ENCODE data around the gene NBPF20. TPM values are rescaled to one million over a fixed set of nuclear protein-coding genes. Genes with fewer than 3 reads are reported as not detected.

NBPF20 gene
- 0.31 and 0.37 TPM in 2 replicates for total RNA-seq (2021; fragmentation: NEBNext Ultra II Directional; extraction: Animal tissue kit (Norgen Biotek cat#: 25700))
- polyA plus RNA-seq (2011; rRNA removed): 0.27 and 0.42 TPM in 2 replicates
- 0.28 TPM for polyA plus RNA-seq (2011; cell fraction: cytosol; rRNA removed)
- polyA plus RNA-seq (2011; cell fraction: nucleus; rRNA removed): 1.2 TPM
- 0.37 to 0.54 TPM (median 0.43 TPM) in 4 replicates for polyA plus RNA-seq (2012, experiment 1 of 2)
- 0.10 TPM for polyA plus RNA-seq (2012, experiment 2 of 2)
- 0.10 TPM for polyA plus RNA-seq (2013, experiment 1 of 2)
- 0.11 TPM for polyA plus RNA-seq (2013, experiment 2 of 2)
- polyA minus RNA-seq (2011; rRNA and poly(A)+ RNA removed): 0.85 and 0.98 TPM in 2 replicates
- 0.73 TPM for polyA minus RNA-seq (2011; cell fraction: cytosol; rRNA and poly(A)+ RNA removed)
- 1.3 TPM for polyA minus RNA-seq (2011; cell fraction: nucleus; rRNA and poly(A)+ RNA removed)
- long read RNA-seq, experiment 1, partial matches to known transcripts: 0 of 1 reads
- long read RNA-seq, experiment 1, other reads (novel, unspliced or antisense): 1 of 1 reads
- long read RNA-seq, experiment 2: 0 reads

- Histone ChIP-seq H2BK120ac (replicated peaks; ENCODE audit: low read depth, low read length) (no peak within 1 kb of the TSS), H3K56ac (replicated peaks; ENCODE audit: insufficient read length, low read depth, low read length) (no peak within 1 kb of the TSS), H2AK5ac (ENCODE audit: low read depth, low read length) (no peak within 1 kb of the TSS), H2BK20ac (ENCODE audit: low read length) (no peak within 1 kb of the TSS), H3K4me1 (replicated peaks in 1 of 4; ENCODE audit: control insufficient read depth in 3 of 4, insufficient read depth in 4 of 4, low read length in 3 of 4) (no peaks in the 10 kb centered on the region), H3K27ac (ENCODE audit: low read depth, low read length) (no peak within 1 kb of the TSS), H4K5ac (ENCODE audit: insufficient read length, low read depth, low read length) (no peak within 1 kb of the TSS), H3K23ac (ENCODE audit: insufficient read length) (no peak within 1 kb of the TSS), H2AFZ (ENCODE audit: low read length) (no peak within 1 kb of the TSS), H4K8ac (ENCODE audit: extremely low read depth, insufficient read depth, low read length) (no peak within 1 kb of the TSS; the same call in 1 of the 2 replicates), H3K14ac (ENCODE audit: insufficient read length) (no peak within 1 kb of the TSS), H3K9me3 (ENCODE audit: insufficient read depth in 2 of 2, low read depth in 1 of 2, low read length in 1 of 2) (no peaks in the 10 kb centered on the region), H3K18ac (ENCODE audit: extremely low read depth, low read length) (no peak within 1 kb of the TSS; the same call in 1 of the 2 replicates), H2BK15ac (ENCODE audit: low read length) (no peak within 1 kb of the TSS), H3K79me1 (ENCODE audit: low read depth, low read length) (no peaks in the 10 kb centered on the region), H4K20me1 (replicated peaks in 1 of 2; ENCODE audit: control insufficient read depth in 1 of 2, insufficient read depth in 2 of 2, low read length in 2 of 2) (no peaks in the 10 kb centered on the region), H3K4me2 (ENCODE audit: insufficient read depth in 1 of 2, low read depth in 2 of 2, low read length in 2 of 2) (peak within 1 kb of the TSS; percentile 39 to 70), H4K91ac (replicated peaks; ENCODE audit: insufficient read length, low read length) (no peak within 1 kb of the TSS), H3K36me3 (ENCODE audit: control insufficient read depth in 2 of 4, insufficient read depth in 4 of 4, low read length in 3 of 4) (no peaks in the 10 kb centered on the region), H3K23me2 (ENCODE audit: low read depth, low read length) (no peaks in the 10 kb centered on the region; the same call in 1 of the 2 replicates), H3K27me3 (replicated peaks in 1 of 4; ENCODE audit: control insufficient read depth in 3 of 4, extremely low read depth in 1 of 4, insufficient read depth in 3 of 4, low read length in 3 of 4) (peaks cover 18 to 48% (median 36%) of the 10 kb centered on the region in 4 experiments), H3K4ac (replicated peaks; ENCODE audit: insufficient read length, low read depth, low read length) (no peak within 1 kb of the TSS), H2BK5ac (ENCODE audit: low read depth, low read length) (no peak within 1 kb of the TSS), H3K79me2 (ENCODE audit: control insufficient read depth in 1 of 2, insufficient read depth in 2 of 2, low read length in 2 of 2) (no peaks in the 10 kb centered on the region), H2BK12ac (ENCODE audit: low read depth, low read length) (no peak within 1 kb of the TSS), H3K4me3 (ENCODE audit: extremely low read depth in 1 of 4, insufficient read depth in 2 of 4, low read depth in 3 of 4, low read length in 4 of 4) (peak within 1 kb of the TSS; percentile 40 to 64 (median 52)), H3K9ac (replicated peaks in 1 of 4; ENCODE audit: extremely low read depth in 1 of 4, low read depth in 3 of 4, low read length in 3 of 4) (no peak within 1 kb of the TSS)
- FAIRE-seq: no peak
- ChIA-PET POLR2A (ENCODE audit: partially characterized antibody) (interaction anchor here (1.4 kb wide), 1 partner anchor 144 kb away, joined by 8 read pairs; no protein-coding TSS in a partner anchor), CTCF (ENCODE audit: partially characterized antibody) (no interaction called here)
- TF ChIP-seq NRF1 (IDR thresholded peaks at IDR 0.05; ENCODE audit: low read depth, low read length) (peak; percentile 84), EZH2 (IDR thresholded peaks at IDR 0.05; ENCODE audit: low read depth, low read length, severe bottlenecking) (peak; percentile 18), TBP (IDR thresholded peaks at IDR 0.05; ENCODE audit: low read depth, low read length) (no peak), RFX5 (IDR thresholded peaks at IDR 0.05; ENCODE audit: borderline replicate concordance, low read depth, low read length) (no peak), TEAD4 (IDR thresholded peaks at IDR 0.05; ENCODE audit: low read depth, low read length) (no peak), KDM5A (IDR thresholded peaks at IDR 0.05; ENCODE audit: low read length) (no peak)
- DNase-seq (ENCODE audit: low read depth in 1 of 2, low spot score in 2 of 2): peak; percentile 36 to 92
- WGBS, 2 experiments (ENCODE audit: extremely low coverage in 1 of 2, insufficient coverage in 1 of 2, insufficient read length in 1 of 2, insufficient replicate concordance in 2 of 2, low coverage in 1 of 2, low lambda C conversion rate in 2 of 2, missing lambda C conversion rate in 1 of 2): 2% methylated on average over 41 of the region's 50 CpGs; no CpG with 5 or more reads in 1 of the 2 experiments
Measured at GRCh38 chr1:145425436-145426029, at the start of gene NBPF20. Gene NBPF20, minus strand, starts transcription at chr1:145425603. Its CDS starts 20,331 bp downstream, at chr1:145405272.
